H1 (cell line): Measurements from ENCODE around the gene MTCL3.

ENCODE experiments used
- CHD1 ChIP-seq: IDR thresholded peaks from 2 replicates; pipeline ENCODE4 v1.6.1; 2012; ENCODE audit warnings: low read depth, low read length, improper control_type of control experiment
- CHD2 ChIP-seq: IDR thresholded peaks from 2 replicates; pipeline ENCODE4 v1.6.1; 2012; ENCODE audit warnings: low read length, improper control_type of control experiment
- EZH2 ChIP-seq: fragments of 200-600 bp; sonication (generic); IDR thresholded peaks from 2 replicates; pipeline ENCODE4 v1.7.1; 2012; ENCODE audit warnings: low read depth, mild to moderate bottlenecking, moderate library complexity, low read length, inconsistent platforms; ENCODE audit not compliant: severe bottlenecking
- GABPA ChIP-seq: IDR thresholded peaks from 2 replicates; pipeline ENCODE4 v1.6.1; 2011; ENCODE audit warnings: mild to moderate bottlenecking, low read length, moderate library complexity, borderline replicate concordance; ENCODE audit not compliant: insufficient read depth
- TF ChIP-seq, protein P1 (sequence below): IDR thresholded peaks from 2 replicates; pipeline ENCODE4 v1.6.1; 2012; ENCODE audit warnings: inconsistent platforms

The MTCL3 gene

DNA sequence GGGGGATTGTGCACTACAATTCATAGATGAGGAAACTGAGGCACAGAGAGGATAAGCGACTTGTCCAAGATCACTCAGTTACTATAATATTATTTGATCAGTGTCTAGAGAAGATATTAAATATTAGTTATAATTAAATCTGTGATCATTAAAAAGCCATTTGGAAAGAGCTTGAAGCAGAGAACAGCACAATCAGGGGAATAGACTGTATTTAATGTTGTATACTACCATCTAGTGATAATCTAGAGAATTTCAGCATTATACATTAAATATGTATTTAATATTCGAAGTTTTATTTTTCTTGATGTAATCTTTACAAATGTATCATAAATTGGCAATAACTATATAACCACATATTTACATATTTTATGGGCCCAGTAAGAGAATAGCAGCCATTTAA lies 20.1 kb upstream of the MTCL3 start (continued):
- TF ChIP-seq, protein P1, sequence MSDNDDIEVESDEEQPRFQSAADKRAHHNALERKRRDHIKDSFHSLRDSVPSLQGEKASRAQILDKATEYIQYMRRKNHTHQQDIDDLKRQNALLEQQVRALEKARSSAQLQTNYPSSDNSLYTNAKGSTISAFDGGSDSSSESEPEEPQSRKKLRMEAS: no peak
- TF ChIP-seq EZH2: no peak
- TF ChIP-seq CHD1: no peak
- no peak for TF ChIP-seq GABPA
- no peak for TF ChIP-seq CHD2
- TF ChIP-seq, all 59 proteins: peak for 2
